GM19239 (cell line): ENCODE data around the gene AURKAIP1.

ENCODE experiments used
- DNase-seq: peaks from one replicate; pipeline ENCODE4 v3.0.0; 2011; ENCODE audit warnings: low spot score; ENCODE audit not compliant: insufficient read length
- FAIRE-seq: peaks from 2 replicates; lab custom pipeline; 2011; peaks lifted over from hg19 to GRCh38; lab: Jason Lieb, UNC

The AURKAIP1 gene

DNA sequence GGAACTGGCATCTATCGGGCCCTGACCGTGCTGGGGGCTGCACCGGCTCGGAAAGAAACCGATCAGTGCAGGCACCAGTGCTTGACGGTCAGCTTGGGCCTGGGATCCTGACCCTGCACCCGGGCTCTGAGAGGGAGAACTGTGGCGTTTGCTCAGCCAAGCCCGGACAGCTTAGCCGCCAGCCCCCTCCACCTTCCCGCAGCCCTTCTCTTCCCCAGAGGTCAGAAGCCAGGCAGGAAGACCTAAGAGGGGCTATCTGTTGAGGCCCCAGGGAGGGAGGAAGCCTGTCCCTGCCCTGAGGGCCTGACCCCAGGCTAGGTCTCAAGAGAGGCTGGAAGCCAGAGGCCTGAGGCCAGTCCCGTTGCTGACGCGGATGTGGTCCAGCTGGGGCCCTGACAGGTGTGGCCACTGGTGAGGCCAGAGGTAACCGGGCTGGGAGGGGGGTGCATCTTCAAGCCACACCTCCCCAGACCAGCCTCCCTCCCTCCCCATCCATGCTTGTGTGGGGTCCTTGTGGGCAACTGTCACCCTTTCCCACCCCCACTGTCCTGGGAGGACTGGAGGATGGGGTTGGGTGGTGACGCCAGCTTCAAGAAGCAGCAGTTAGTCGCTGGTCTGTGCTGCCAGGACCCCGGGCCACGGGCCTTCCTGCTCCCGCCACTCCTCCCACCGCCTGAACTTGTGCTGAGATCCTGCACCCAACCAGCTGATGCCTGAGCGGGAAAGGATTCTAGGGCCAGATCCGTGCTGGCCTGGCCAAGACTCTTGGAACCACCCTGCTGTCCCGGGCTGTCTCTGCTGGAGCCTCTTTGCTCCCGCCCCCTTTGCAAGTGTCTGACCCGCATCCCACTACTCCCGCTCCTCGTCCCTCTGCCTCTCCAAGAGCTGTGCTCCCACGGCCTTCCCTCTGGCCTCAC is 23.2 kb downstream of the AURKAIP1 start:
- FAIRE-seq (no peak), DNase-seq (no peak)

DNA sequence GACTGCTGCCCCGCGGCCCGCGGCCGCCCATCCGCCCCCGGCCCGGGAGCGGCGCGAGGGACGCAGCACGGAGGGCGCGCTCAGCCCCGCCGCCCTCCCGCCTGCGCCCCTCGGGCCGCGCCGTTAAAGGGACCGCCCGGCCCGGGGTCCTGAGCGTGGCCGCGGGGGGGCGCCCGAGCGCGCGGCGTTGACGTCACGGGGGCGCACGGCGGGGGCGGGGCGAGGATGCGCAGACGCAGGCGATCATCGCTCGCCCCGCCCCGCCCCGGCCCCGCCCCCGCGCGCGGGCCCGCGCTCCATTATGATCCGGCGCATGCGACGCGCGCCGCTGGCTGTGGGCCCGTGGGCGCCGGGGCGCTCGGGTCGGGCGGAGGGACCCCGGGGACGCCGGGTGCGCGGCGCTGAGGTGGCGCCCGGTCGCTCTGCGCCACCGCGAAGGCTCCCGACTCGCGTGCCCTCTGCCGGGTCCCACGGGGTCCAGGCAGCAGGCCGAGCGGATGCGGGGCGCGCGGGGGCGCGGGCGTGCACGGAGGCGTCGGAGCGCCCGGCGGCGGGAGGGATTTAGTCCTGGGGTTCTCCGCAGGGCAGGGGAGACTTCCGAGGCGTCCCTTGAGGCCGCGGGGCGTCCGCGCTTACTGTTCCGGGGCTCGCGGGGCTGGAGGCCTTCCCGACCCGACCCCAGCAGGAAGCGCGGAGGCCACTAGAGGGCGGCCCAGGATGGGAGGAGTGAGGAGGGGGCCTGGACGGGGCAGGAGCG is 25.6 kb downstream of the AURKAIP1 start, which contains the start of gene DVL1:
TSS of gene DVL1 (minus strand) at position 163 of the 757 bp plus-strand sequence. CDS start 353 bp downstream, outside the sequence.
- FAIRE-seq (no peak), DNase-seq (peak; percentile 99)

DNA sequence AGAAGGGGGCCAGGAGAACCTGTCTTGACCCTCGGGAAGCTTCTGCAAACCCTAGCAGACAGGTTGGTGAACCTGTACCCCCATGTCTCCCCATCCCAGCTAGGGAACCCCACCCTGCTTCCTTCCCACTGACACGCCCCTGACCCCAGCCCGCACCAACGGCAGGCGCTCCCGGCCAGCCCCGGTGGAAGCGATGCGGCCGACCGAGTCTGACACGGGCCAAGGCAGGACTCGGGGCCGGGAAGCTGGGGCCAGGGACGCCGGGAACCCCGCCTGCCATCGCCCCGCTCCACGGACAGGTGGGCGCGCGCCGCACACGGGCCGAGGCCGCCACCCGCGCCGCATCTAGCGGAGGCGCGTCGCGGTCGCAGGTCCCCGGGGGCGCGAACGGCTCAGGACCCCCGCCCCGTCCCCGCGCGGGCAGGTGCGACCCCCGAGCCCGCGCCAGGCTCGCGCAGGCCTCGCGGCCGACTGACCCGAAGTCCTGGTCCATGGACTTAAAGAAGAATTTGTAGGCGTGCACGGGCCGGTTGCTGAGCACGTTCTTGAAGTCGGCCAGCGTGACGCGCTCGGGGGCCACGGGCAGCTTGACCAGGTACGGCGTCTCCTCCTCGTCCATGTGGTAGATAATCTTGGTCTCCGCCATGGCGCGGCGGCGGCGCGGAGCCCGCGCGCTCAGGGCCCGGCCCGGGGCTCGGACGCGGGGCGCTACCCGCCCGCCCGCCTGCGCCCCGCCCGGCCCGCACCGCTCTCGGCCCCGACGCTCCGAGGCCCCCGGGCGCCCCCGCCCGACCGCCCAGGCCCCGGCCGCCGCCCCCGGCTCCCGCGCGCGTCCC is 26.4 kb downstream of the AURKAIP1 start:
- peak; percentile 42 for FAIRE-seq
- no peak for DNase-seq

DNA sequence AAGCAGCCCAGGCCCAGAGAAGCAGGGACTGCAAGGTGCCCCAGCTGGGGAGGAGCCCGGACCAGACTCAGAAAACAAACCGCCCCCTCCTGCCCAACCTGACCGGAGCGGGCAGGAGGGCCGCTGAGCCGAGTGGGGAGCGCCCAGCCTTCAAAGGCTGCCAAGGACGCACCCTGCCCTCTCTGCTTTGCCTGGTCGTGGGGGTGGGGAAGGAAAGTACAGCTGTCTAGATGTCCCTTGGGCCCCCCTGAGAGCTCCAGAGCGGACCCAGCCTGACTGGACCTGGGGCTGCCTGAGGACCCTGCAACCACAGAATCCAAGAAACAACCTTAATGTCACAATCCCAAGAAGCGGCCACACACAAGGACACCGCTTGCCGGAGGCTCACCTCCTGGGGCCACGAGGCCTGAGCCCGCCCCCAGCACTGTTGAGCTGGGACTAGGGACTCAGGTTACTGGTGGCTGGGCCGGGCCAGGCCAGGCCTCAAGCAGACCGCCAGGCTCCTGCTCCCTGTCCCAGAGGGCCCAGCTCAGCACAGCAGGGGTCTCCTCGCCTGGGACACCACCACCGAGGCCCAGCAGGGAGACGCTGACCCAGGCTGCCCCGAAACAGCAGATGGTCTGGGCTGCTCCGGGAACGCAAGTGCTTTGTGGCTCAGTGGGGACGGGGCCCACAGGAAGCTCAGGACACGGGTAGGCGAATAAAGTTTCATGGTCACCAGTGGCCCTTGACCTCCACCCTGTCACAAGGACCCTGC is 27.2 kb downstream of the AURKAIP1 start:
- DNase-seq: no peak
- FAIRE-seq: no peak

DNA sequence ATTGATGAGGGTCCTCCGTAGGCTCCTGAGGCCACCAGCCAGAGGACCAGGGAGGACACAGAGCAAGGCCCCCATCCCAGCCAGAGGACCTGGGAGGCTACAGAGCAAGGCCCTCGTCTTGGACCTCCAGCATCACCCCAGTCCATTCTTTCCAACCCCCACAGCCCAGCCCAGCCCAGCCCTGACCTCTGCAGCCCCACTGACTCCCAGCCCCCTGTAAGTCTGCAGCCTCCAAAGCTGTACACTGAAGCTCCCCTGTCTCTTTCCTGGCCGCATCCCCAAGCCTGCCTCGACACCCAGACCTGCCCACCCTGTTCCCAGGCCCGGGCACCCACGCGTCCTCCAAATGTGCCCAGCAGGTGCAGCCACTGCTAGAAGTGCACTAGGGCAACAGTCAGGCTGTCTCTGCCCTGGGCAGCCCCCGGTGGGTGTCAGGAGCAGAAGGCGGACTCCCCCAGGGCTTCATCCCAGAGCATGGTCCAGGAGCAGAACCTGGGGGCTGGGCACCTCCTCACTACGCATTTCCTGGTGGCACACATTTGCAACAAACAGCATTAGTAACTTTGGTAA is 27.9 kb downstream of the AURKAIP1 start:
- FAIRE-seq (no peak), DNase-seq (no peak)

DNA sequence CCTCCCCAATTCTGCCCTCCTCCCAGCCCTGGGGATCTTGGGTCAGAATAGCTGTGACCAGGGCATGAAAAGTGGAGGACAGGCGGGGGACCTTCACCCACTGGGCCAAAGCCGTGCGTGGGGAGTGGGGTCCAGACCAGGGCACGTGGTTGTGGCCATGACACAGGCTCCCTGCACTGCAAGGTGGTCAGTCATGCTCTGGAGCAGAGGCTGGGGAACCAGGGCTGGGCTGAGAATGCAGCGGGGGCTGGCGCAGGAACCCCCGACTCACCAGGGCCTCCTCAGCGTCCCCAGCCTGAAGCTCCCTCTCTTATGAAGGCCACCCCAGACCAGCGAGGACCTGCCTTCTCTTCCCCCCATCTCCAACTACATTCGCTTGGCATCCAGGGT is 28.5 kb downstream of the AURKAIP1 start:
- DNase-seq: no peak
- no peak for FAIRE-seq

DNA sequence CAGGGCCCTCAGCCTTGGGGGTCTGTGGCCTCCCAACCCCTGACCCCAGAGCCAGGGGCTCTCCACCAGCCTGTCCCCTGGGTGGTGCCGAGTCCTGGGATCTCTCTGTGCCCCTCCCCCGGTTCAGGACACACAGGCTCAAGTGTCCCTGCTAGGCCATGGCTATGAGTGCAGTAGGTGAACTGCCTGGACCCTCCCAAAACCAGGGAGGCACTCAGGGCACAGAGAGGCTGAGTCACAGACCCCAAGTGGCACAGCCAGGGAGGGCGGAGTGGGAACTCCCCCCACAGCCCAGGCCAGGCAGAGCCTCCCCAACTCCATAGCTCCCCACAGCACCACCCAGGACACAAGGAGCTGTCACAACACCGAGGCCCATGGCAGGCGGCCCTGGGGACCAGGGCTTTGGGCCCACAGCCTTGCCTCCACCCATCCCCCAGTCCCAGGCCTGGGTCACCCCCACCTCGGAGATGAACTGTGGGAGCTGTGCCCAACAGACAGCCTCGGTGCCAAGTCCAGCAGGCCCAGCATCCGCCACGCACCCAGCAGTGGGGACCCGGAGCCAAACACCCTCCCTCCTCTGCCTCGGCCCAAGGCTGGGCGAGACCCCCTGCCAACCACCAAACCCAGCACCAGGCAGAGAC is 29.0 kb downstream of the AURKAIP1 start:
- DNase-seq (no peak), FAIRE-seq (no peak)

DNA sequence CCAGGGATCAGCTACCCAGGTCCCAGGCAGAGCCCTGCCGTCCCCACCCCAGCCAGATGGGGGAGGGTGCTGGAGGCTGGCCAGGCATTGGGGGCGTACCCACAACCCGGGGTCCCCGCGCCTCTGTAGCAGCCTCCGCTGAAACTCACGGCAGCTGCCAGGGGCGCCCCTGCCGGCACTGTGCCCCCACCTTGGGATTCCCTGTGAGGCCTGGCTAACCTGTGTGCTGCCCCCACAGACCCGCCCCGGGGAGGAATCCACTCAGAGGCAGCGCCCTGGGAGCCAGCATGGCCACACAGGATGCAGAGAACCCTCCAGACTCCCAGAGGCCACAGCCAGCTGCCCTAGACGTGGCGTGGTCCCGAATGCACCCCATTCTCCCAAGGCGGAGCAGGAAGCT is 29.6 kb downstream of the AURKAIP1 start:
- no peak for DNase-seq
- FAIRE-seq: no peak

DNA sequence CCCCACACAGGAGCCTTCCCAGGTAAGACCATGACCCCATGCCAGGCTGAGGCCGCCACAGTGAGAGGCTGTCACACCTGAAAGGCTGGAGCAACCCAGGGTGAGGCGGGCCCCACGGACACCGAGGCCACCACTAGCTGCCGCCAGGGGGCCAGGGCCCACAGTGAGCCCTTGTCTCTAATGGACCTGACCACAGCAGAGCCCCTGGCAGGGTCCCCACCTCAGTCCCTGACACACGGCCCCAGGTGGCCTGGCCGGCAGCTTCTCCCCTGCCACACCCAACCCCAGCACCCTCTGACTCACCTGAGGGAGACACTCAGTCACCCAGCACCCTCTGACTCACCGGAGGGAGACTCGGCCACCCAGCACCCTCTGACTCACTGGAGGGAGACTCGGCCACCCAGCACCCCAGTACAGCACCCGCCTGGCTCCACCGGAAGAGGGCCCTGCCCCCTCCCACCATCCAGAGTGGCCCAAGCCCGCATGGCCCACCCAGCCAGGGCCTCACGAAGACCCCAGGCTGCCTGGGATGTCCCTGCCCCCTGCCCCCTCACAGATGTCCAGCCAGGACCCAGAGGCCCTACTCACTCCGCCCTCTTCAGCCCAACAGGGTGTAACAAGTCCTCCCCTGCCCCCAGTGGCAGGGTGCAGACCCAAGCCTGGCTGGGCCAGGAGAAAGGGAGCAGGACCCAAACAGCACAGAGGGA is 30.2 kb downstream of the AURKAIP1 start:
- DNase-seq (no peak), FAIRE-seq (no peak)

DNA sequence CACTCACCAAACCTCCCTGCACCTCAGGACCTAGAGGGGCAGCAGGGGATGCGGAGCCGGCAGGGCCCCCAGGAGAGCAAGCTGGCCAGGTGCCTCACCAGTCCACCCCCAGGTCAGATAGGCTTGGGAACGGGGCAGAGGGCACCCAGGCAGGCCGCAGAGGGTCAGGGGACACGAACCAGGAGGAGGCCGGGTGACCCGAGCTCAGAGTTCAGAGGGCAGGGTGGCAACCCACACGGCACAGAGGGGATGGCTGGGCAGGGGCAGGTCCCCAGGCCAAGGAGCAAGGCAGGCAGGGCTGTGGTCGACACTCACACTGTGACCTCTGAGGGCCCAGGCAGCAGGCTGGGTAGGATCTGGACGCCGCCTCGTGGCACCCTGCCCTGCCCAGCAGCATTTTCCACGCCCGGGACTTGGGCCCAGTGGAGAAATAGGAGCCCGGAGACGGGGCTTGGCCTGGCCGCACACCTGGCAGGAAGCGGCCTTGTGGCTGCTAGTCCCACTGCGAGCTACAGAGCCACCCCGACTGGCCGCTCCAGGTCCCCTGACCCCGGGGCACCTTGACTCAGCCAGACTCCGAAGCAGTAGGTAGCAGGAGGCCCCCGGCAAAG is 31.1 kb downstream of the AURKAIP1 start:
- DNase-seq (no peak), FAIRE-seq (no peak)

DNA sequence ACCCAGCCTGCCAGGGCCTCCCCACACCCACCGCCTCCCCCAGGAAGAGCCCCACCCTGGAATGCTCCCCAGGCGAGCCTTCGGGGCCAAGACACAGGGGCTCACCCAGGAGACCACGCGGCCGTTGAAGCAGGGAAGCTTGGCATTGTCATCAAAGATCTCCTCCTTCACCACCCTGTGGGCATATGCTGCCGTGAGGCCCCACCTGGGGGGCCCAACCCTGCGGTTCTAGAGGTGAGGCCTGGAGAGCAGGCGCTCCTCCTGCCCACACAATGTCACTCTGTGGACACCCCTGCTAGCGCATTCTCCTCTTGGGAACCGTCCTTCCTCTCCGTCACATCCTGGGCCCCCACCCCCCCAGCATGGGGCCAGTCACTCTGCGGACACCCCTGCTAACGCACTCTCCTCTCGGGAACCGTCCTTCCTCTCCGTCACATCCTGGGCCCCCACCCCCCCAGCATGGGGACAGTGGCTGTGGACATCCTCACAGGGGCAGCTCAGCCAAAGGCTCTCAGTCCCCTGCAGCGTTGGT is 32.4 kb downstream of the AURKAIP1 start:
- DNase-seq (no peak), FAIRE-seq (no peak)

DNA sequence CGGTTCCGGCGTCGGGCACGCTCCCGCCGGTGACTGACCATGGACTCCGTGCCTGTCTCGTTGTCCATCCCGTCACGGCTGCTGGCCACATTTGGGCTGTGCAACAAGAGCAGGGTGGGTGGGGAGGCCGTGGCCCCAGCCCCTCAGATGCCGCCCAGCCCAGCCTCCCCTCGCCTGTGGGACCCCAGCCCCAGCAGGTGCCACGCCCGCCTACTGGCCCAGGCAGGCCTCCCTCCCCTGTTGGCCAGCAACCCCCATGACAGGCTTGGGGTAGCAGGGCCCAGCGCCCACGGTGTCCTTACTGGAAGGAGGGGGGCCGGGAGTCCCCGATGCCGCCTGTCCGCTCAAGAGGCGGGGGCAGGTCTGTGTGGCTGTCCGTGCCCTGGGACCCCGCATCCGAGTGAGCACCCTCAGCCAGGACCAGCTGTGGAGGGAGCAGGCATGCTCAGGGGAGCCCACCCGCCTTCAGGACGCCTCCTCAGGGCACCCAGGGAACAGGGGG is 32.9 kb downstream of the AURKAIP1 start:
- FAIRE-seq (no peak), DNase-seq (no peak)

DNA sequence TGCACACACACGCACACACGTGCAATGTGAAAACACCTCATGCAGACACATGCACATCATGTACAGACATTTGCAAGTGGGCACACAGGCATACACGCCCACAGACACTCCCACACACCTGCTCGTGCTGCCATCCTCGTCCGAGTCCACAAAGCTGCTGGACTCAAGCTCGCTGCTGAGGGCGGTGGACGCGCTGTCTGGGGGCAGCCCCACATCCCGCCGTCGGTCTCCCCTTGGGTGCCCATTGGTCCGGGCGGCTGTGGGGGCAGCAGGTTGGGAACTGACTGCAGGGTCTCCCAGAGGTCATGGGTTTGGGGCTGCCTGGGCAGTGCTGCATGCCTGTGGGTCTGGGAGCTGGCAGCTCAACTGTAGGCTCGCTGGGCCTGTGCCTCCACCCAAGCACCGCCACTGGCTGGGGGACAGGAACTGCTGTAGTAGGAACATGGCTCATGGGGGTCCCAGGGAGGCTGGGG is 33.4 kb downstream of the AURKAIP1 start:
- FAIRE-seq (no peak), DNase-seq (no peak)

DNA sequence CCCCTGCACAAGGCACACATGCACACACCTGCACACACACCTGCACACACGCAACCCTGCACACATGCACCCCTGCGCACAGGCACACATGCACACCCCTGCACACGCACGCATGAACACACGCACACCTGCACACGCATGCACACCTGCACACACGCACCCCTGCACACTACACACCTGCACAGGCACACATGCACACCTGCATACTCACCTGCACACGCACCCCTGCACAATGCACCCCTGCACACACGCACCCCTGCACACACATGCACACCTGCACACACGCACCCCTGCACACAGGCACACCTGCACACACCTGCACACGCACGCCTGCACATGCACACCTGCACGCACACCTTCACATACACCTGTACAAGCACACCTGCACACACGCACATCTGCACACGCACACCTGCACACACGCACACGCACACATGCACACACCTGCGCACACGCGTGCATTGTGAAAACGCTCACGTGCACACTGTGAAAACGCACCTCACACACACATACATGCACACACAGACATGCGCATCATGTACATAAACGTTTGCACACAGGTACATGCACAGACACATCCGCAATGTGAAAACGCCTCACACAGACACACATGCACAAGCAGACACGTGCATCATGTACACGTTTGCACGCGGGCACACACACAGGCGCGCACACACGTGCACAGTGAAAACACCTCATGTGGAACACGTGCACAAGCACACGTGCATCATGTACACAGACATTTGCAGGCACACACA is 34.0 kb downstream of the AURKAIP1 start:
- FAIRE-seq: no peak
- DNase-seq: no peak

DNA sequence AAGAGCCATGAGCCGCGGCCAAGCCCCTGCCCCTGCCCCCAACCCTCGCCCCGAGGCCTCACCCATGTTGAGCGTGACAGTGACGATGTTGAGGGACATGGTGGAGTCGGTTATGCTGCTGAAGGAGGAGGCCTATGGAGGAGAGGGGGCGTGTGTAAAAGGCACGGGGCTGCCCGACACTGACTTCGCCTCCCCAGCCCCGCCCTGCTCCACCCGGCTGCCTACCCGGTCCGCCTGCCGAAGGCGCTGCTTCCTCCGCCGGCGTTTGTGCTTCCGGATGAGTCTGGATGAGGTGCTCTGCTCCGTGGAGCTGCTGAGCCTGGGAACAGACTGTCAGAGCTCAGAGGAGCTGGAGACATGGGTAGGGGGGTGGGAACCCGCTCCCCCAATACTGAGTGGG is 34.8 kb downstream of the AURKAIP1 start:
- no peak for DNase-seq
- FAIRE-seq: no peak

DNA sequence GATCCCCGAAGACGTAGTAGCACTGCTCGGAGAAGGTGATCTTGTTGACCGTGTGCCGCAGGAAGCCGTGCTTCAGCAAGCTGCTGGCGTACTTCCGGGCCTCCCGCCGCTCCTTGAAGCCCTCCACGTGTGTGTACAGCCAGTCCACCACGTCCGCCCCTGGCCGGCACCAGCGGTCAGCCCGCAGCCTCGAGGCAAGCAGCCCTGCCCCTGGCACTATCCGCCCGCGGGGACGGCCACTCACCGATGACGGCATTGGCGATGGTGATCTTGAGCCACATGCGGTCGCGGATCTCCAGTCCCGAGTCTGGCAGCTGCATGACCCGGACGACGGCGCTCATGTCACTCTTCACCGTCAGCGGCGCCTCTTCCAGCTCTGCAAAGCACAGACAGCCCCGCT is 36.7 kb downstream of the AURKAIP1 start:
- FAIRE-seq (no peak), DNase-seq (no peak)

DNA sequence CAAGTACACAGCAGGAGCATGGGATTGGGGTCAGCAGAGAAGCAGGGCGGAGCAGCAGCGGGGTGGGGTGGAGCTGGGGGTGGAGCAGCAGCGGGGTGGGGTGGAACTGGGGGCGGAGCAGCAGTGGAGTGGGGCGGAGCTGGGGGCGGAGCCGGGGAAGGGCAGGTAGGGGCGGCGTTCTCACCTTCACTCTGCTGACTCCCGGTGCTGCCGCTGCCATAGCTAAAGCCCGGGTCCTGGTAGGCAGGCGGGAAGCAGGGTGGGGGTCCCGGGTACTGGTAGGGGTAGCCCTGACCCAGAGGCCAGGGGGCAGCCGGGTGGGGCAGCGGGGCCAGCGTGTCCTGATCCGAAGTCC is 37.2 kb downstream of the AURKAIP1 start:
- DNase-seq: no peak
- no peak for FAIRE-seq
